Activated naive CD4-positive, alpha-beta T cell treated with anti-CD3 and anti-CD28 coated beads, Interleukin-2, amount 50 U/mL, for 24 hours (primary cell): Measurements from ENCODE around the gene TMEM185B.
"Not testable (repeated sequence)": the region's sequence is repeated elsewhere in the genome, so short reads cannot be mapped to it uniquely, and the experiment has no call there.

Experiments
- H3K27ac Mint-ChIP-seq: one replicate; pipeline ENCODE4 v1.8.0; 2021; ENCODE audit warnings: mild to moderate bottlenecking, mixed read lengths
- H3K27me3 Mint-ChIP-seq: one replicate; pipeline ENCODE4 v1.8.0; 2021; ENCODE audit warnings: mixed read lengths
- H3K36me3 Mint-ChIP-seq: one replicate; pipeline ENCODE4 v1.8.0; 2021; ENCODE audit warnings: mixed read lengths
- H3K4me1 Mint-ChIP-seq: one replicate; pipeline ENCODE4 v1.8.0; 2021; ENCODE audit warnings: mixed read lengths
- H3K4me3 Mint-ChIP-seq: one replicate; pipeline ENCODE4 v1.8.0; 2021; ENCODE audit warnings: mild to moderate bottlenecking, mixed read lengths
- H3K9me3 Mint-ChIP-seq: one replicate; pipeline ENCODE4 v1.8.0; 2021; ENCODE audit warnings: mixed read lengths

Gene TMEM185B

DNA sequence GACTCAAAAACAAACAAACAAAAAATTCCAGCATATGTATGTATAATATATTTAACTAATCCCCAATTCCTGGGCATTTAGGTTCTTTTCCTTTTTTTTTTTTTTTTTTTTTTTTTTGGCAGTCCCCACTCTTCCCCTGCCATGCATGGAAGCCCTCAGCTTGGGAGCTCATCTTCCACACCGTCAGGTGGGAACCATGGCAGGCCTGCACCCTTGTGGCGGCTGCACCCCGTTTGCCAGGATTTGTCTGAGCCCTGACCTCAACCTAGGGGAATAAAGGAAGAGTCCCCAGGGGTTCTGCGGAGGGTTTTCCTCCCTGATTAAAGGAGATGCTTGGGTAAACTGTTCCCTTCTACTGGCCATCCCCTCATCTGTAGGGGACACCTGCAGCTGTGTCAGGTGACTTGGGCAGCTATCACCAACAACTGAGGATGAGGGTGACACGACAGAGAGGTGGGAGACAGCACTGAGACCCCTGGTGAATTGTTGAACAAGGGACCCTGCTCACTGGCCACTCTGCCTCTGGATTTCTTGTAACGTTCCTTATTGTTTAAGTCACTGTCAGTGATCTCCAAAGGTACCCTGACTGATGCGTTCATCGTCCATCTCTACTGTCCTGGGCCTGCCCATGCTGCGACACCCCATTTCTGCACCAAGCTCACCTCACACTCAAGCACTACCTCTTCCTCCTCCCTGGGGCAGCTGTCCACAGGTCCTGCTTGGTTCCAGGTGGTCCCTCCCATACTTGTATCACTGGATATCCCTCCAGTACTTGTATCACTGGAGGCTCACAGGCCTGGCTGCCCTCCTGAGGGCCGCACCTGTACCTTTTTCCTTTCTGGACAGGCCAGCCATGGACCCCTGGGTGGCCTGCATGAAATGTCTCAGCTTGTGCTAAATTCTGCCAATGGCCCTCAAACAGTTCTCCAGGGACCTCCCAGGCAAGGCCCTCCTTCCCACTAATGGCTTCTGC is 14.5 kb downstream of the TMEM185B start:
- H3K27me3 Mint-ChIP-seq: no peaks in the 10 kb centered on the region
- H3K27ac Mint-ChIP-seq: no peak overlapping the region
- H3K36me3 Mint-ChIP-seq: no peaks in the 10 kb centered on the region
- H3K4me1 Mint-ChIP-seq: peaks cover 9% of the 10 kb centered on the region
- no peak overlapping the region for H3K4me3 Mint-ChIP-seq
- no peaks in the 10 kb centered on the region for H3K9me3 Mint-ChIP-seq

DNA sequence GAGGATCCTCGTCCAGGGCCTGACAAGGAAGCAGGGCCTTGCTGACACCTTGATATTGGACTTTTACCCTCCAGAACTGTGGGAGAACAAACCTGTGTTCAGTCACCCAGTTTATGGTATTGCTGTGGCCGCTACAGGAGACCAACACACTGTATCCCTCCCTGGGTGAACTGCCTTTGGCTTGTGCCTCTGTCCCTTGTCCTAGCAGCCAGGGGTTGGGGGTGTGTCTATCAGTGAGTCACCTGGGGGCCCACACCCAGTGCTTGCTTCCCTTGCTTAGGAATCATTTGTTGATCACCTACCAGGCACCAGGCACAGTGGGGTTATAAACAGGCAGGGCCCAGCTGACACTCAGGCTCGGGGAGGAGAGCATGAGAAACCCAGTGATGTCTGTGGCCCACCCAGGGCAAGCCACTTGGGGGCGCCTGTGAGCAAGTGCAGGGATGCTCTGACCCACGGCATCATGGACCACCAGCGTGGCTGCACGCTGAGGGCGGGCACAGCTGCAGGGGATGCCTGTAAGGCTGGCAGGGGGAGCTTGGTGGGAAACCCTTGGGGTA is 17.1 kb downstream of the TMEM185B start:
- no peak overlapping the region for H3K4me3 Mint-ChIP-seq
- peaks cover 9% of the 10 kb centered on the region for H3K4me1 Mint-ChIP-seq

DNA sequence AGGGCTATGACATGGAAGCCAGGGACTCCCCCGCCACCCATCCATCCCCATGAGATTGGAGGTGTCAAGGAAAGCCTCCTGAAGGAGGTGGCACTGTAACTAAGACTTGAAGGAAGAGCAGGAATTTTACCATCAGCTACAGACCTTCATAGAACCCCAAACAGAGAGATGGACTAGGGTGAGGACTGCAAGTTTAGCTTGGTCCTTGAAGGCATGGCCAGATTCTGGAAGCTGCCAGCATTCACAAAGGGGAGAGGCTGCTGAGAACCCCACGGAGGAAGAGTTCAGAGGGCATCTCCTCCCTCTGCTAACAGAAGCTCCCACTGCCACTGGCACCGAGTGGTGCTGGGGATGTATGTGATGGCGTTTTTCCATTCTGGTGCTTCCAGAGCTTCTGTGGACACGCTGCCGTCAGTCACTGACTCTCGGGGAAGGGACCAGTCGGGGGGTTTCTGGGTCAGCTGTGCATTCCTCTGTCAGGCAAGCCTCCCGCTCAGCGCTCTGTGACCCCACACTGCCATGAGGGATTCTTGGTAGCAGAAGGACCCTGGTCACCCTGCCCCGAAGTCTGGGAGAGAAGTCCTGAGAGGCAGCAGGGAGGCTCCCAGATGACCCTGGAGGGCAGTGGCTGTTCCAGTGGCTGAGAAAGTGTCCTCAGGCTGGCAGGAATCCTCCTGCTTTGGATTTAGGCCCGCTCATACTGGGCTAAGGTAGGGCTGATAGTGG is 18.1 kb downstream of the TMEM185B start:
- Mint-ChIP-seq H3K4me3 (no peak overlapping the region), H3K36me3 (no peaks in the 10 kb centered on the region), H3K27ac (no peak overlapping the region), H3K9me3 (no peaks in the 10 kb centered on the region), H3K27me3 (no peaks in the 10 kb centered on the region), H3K4me1 (peaks cover 8% of the 10 kb centered on the region)

More for the DNA sequence above, 17.1 kb downstream of the TMEM185B start:
- H3K9me3 Mint-ChIP-seq: no peaks in the 10 kb centered on the region
- H3K27me3 Mint-ChIP-seq: no peaks in the 10 kb centered on the region
- no peak overlapping the region for H3K27ac Mint-ChIP-seq
- H3K36me3 Mint-ChIP-seq: no peaks in the 10 kb centered on the region

DNA sequence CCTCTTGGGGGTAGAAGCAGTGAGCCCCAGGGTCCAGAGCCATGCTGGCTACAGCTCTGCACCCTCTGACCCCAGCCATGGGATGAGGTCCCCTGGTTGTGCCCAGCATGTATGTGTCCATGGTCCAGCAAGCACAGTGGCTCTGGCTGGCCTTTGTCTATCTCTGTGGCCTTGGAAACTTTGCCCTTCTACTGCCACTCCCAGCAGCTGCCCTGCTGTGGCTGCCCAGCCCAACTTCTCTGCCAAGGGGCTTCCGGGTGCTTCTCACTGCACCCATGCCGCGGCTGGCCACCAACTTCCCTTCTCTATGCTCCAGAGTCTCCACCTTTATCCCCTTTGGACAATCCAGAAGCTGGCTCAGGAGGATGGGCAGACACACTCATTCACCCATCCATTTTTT is 18.8 kb downstream of the TMEM185B start:
- H3K4me3 Mint-ChIP-seq: no peak overlapping the region
- peaks cover 1% of the 10 kb centered on the region for H3K4me1 Mint-ChIP-seq
- no peak overlapping the region for H3K27ac Mint-ChIP-seq
- no peaks in the 10 kb centered on the region for H3K9me3 Mint-ChIP-seq
- no peaks in the 10 kb centered on the region for H3K36me3 Mint-ChIP-seq
- no peaks in the 10 kb centered on the region for H3K27me3 Mint-ChIP-seq

DNA sequence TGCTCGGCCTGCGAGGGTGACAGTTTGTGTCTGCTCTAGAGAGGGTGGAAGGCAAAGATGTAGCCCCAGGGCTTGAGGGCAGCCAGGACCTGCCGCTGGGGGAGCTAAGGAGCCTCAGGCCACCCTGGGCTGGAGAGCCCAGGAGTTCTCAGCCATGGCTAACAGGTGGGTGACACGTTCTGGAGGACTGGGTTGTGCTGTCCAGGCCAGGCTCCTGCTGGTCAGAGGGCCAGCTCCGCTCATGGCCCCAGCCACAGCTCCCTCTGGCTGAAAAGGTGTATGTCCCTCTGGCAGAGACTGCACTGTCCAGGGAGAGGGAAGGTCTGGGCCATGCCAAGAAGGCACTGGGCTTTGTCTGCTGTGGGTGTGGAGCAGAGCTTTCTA is 19.2 kb downstream of the TMEM185B start:
- Mint-ChIP-seq H3K27me3 (no peaks in the 10 kb centered on the region), H3K9me3 (no peaks in the 10 kb centered on the region), H3K36me3 (no peaks in the 10 kb centered on the region), H3K4me3 (no peak overlapping the region), H3K27ac (no peak overlapping the region), H3K4me1 (no peaks in the 10 kb centered on the region)

DNA sequence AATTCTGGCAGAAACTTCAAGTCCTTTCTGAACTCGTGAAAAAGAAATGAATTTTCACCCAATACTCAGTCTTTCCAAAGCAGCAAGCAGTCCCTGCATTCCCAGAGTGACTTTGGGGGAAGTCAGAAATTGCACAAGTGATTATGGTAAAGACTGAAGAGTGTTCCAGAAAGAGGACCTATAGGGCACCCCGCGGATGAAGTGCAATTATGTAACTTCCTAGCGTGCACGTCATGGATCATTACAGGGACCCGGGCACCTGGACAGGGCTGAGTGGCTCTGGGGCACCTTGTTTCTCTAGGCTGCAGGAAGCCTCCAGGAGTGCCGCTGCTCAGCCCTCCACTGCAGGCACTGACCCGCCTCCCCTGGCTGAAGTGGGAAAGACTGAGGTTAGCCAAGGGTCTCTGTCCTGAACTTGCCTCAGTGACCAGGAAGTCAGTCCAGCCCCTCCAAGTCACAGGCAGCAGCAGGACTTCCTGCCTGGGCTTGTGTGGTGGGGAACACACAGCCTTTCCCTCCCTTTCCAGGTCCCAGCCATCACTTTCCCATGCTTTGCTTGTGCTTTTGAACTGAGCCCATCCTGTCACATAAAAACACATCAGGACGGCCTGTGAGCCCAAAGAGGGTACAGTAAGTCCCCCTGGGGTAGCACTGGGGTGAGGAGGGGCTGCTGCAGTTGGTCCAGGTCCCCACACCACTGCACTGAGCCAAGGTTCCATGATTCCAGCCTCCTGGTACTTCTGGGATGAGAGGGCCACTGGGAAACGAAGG is 19.8 kb downstream of the TMEM185B start:
- H3K9me3 Mint-ChIP-seq: no peaks in the 10 kb centered on the region
- H3K4me1 Mint-ChIP-seq: no peaks in the 10 kb centered on the region
- H3K36me3 Mint-ChIP-seq: peaks cover 2% of the 10 kb centered on the region
- H3K4me3 Mint-ChIP-seq: no peak overlapping the region
- no peaks in the 10 kb centered on the region for H3K27me3 Mint-ChIP-seq
- H3K27ac Mint-ChIP-seq: no peak overlapping the region

DNA sequence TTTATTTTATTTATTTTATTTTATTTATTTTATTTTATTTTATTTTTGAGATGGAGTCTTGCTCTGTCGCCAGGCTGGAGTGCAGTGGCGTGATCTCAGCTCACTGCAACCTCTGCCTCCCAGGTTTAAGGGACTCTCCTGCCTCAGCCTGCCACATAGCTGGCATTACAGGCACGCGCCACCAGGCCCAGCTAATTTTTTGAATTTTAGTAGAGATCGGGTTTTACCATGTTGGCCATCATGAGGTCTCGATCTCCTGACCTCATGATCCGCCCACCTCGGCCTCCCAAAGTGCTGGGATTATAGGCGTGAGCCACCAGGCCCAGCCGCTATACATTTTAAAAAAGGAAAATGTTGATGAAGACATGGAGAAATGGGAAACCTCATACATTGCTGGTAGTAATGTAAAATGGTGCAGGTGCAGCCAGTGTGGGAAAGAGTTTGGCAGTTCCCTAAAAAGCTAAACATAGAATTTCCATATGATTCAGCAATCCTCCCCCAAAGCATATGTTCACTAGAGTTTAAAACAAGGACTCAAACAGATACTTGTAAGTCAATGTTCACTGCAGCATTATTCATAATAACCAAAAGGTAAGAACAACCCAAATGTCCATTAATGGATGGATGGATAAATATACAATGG is 23.3 kb downstream of the TMEM185B start:
- not testable (repeated sequence) for H3K36me3 Mint-ChIP-seq, H3K27me3 Mint-ChIP-seq, H3K4me3 Mint-ChIP-seq, H3K4me1 Mint-ChIP-seq, H3K9me3 Mint-ChIP-seq, H3K27ac Mint-ChIP-seq

DNA sequence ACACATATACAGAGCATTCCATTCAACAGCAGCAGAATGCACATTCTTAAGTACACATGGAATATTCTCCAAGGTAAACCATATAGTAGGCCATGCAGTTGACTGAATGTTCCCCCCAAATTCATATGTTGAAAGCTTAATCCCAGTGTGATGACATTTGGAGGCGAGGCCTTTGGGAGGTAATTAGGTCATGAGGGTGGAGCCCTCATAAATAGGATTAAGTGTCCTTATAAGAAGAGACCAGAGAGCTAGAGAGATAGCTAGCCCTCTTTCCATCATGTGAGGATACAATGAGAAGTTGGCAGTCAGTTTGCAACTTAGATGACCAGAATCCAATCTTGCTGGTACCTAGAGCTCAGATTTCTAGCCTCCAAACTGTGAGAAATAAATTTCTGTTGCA is 27.6 kb downstream of the TMEM185B start:
- Mint-ChIP-seq H3K27me3 (no peaks in the 10 kb centered on the region), H3K4me1 (no peaks in the 10 kb centered on the region), H3K36me3 (peaks cover 8% of the 10 kb centered on the region), H3K27ac (no peak overlapping the region), H3K9me3 (peaks cover 21% of the 10 kb centered on the region), H3K4me3 (no peak overlapping the region)

DNA sequence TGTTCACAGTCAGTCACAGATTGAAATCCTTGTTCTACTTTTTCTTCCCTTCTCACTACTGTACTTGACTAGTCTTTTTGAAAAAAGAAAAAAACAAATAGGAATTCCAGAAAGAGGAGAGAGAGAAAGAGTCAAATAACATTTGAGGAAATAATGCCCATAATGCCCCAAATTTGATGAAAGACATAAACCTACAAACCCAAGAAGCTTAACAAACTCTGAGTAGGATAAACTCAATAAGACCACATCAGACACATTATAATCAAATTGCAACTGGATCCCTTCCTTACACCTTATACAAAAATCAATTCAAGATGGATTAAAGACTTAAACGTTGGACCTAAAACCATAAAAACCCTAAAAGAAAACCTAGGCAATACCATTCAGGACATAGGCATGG is 30.9 kb downstream of the TMEM185B start:
- H3K9me3 Mint-ChIP-seq: peaks cover 24% of the 10 kb centered on the region
- no peak overlapping the region for H3K27ac Mint-ChIP-seq
- H3K27me3 Mint-ChIP-seq: no peaks in the 10 kb centered on the region
- no peaks in the 10 kb centered on the region for H3K4me1 Mint-ChIP-seq
- no peak overlapping the region for H3K4me3 Mint-ChIP-seq
- H3K36me3 Mint-ChIP-seq: peaks cover 8% of the 10 kb centered on the region

DNA sequence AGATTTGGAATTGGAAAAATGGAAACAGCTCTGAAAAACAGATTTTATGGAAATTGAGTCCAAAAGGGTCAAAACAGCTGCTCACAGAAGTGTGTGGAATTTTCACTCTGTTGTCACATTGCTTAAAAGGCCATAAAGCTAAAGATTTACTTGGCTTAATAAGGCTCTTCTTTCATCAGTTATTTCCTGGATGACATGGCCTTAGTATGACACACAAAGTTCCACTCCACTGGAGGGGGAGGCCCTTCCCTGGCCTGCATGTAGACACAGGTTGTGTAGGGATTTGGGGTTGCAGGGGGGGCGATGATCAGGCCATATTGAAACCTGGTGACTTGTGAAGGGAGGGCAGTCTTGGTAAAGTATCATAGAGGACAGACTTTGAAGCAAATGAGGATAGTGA is 34.0 kb downstream of the TMEM185B start:
- Mint-ChIP-seq H3K27ac (no peak overlapping the region), H3K27me3 (no peaks in the 10 kb centered on the region), H3K4me1 (no peaks in the 10 kb centered on the region), H3K36me3 (peaks cover 6% of the 10 kb centered on the region), H3K4me3 (no peak overlapping the region), H3K9me3 (peaks cover 28% of the 10 kb centered on the region)

DNA sequence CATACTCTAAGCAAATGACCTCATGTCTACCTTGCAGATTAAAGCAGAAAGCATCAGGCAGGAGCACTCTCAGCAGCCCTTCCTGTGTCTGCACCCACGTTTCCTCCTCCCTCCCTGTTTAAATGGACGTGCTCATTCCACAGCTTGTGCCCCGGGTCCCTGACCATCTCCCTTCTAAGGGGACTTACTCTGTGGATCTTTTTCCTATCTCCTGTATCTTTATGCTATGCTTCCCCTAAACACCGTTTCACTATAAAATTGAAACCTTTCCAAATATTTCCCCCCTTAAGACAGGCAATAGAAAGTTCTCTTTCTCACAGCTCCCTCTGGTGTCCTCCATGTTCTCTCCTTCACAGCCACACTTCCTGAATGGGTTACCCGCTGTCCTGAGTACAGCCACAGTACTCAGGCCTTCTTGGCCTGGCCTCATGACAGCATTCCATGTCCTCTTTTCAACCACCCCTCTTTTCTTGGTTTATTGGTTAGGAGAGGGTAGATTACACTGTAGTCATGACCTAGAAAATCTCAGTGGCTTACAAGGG is 41.1 kb downstream of the TMEM185B start:
- Mint-ChIP-seq H3K27ac (peak overlapping the region; percentile 42), H3K4me1 (peaks cover 41% of the 10 kb centered on the region), H3K9me3 (peaks cover 8% of the 10 kb centered on the region), H3K36me3 (peaks cover 5% of the 10 kb centered on the region), H3K4me3 (peak overlapping the region; percentile 67), H3K27me3 (no peaks in the 10 kb centered on the region)

DNA sequence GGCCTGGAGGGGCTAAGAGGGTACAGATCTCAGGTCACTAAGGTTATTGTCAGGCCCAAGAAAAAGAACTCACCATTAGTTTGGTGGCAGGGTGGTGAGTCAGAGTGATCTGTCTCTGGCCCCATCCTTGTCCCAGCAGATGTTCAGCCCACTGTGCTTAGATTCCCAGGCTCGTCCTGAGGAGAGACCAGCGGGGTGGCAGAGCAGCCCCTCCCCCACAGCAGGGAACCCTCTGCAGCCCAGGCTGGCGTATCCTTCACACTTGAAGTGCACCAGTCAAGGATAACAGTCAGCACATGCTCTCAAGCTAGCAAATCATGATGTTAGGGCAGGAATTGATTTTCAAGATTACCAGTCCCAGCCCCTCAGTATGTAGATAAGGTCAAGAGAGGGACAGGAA is 43.1 kb downstream of the TMEM185B start:
- H3K4me3 Mint-ChIP-seq: no peak overlapping the region
- peaks cover 3% of the 10 kb centered on the region for H3K36me3 Mint-ChIP-seq
- H3K4me1 Mint-ChIP-seq: peaks cover 62% of the 10 kb centered on the region
- peaks cover under 1% of the 10 kb centered on the region for H3K9me3 Mint-ChIP-seq
- no peak overlapping the region for H3K27ac Mint-ChIP-seq
- H3K27me3 Mint-ChIP-seq: no peaks in the 10 kb centered on the region

DNA sequence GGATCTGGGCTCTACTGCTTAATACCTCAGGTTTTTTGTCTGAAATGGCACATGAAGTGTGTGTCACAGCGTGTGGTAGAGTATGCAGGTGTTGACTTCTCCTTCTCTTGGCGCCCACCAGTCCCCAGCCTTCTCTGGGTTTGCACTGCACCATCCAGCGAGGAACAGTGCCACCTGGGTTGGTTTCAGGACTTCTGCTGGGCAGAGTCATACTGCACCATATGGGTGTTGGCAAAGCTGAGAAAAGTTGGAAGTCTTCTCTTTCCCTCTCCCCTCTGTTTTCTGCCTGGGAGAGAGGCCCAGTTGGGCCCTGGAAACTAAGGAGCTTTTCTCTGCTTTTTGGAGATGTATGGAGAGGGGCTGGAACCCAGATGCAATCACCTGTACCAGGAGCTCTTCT is 43.8 kb downstream of the TMEM185B start:
- Mint-ChIP-seq H3K4me1 (peaks cover 65% of the 10 kb centered on the region), H3K9me3 (no peaks in the 10 kb centered on the region), H3K27ac (peak overlapping the region; percentile 88), H3K36me3 (peaks cover 3% of the 10 kb centered on the region), H3K4me3 (no peak overlapping the region), H3K27me3 (no peaks in the 10 kb centered on the region)

DNA sequence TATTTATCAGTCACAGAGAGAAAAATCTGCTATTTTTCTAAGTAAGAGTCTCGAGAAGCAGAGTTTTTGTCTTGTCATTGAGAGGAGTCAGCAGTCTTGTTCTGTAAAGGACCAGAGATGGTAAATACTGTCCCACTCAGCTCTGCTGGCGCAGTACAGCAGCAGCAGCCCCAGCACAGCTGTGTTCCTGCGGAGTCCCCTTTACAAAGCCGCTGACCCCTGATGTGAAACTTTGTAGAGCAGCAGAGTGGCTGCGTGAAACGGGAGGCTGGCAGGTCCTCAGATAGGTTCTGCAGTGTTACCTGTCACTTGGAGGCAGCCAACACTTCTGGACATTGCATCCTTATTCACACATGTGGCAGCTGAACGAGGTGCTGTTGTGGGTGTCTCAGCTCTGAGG is 45.2 kb downstream of the TMEM185B start:
- Mint-ChIP-seq H3K4me1 (peaks cover 65% of the 10 kb centered on the region), H3K36me3 (peaks cover 3% of the 10 kb centered on the region), H3K27me3 (no peaks in the 10 kb centered on the region), H3K27ac (peak overlapping the region; percentile 78), H3K4me3 (peak overlapping the region; percentile 97), H3K9me3 (no peaks in the 10 kb centered on the region)
